Heart left ventricle (tissue), 13 donors: ENCODE data around the gene IFT27.

Experiments
- CTCF ChIP-seq, 12 donors: fragments of 200-600 bp; sonication (generic) in 4 of 12; IDR thresholded peaks; one replicate each; pipeline versions ENCODE4 v1.5.0 to v1.8.0; 2018 to 2022; ENCODE audit warnings: antibody characterized with exemption in 12 of 12, mild to moderate bottlenecking in 5 of 12
- POLR2A ChIP-seq, 2 donors: fragments of 450-650 bp; IDR thresholded peaks; one replicate each; pipeline ENCODE4 v1.6.1; 2017; ENCODE audit warnings: antibody characterized with exemption in 2 of 2, mild to moderate bottlenecking in 2 of 2, moderate library complexity in 2 of 2
- donor health status: ischemic (EF 13 %, LVEDD 7.1; RV severe dilation, severe dysfunction).
- donor health status: DM: no; HTN: yes; CAD: no.
- donor health status: DM: no; HTN: no; CAD: no.
- donor health status: ischemic (EF 25% LVEDD 6.9; RV normal size, moderate dysfunction).
- donor health status: ischemic (EF 25% LVEDD 5.7; RV mildly dilated, moderate dysfunction).
- donor health status: ischemic (EF 35%, LVEDD 5.7; RV mildly dilated, moderate dysfunction).
- donor health status: nonischemic (EF 11% LVEDD 7.7; RV severe dilation, severe dysfunction).
- donor health status: DM: yes; HTN: yes; CAD: no.
- donor health status: PGD.
- donor health status: ischemic (EF 29% LVEDD 5.4; RV normal size, mild dysfunction).
- donor health status: nonischemic (EF 23%, LVEDD 6.1; RV moderate dilation, normal function).

GRCh38 chr22:36816339-36816635 is 40.4 kb upstream of the IFT27 start:
- TF ChIP-seq CTCF (IDR thresholded peaks at IDR 0.05) (no peak), POLR2A (IDR thresholded peaks at IDR 0.05) (no peak)
